Measurements from ENCODE around the gene RGL2. TPM values are rescaled to one million over a fixed set of nuclear protein-coding genes. Genes with fewer than 3 reads are reported as not detected.

RGL2 gene
- total and polyA plus RNA-seq, 2 donors (not counting 1 experiment from before 2014, with no cell fraction given): 98.5 to 133 TPM

DNA sequence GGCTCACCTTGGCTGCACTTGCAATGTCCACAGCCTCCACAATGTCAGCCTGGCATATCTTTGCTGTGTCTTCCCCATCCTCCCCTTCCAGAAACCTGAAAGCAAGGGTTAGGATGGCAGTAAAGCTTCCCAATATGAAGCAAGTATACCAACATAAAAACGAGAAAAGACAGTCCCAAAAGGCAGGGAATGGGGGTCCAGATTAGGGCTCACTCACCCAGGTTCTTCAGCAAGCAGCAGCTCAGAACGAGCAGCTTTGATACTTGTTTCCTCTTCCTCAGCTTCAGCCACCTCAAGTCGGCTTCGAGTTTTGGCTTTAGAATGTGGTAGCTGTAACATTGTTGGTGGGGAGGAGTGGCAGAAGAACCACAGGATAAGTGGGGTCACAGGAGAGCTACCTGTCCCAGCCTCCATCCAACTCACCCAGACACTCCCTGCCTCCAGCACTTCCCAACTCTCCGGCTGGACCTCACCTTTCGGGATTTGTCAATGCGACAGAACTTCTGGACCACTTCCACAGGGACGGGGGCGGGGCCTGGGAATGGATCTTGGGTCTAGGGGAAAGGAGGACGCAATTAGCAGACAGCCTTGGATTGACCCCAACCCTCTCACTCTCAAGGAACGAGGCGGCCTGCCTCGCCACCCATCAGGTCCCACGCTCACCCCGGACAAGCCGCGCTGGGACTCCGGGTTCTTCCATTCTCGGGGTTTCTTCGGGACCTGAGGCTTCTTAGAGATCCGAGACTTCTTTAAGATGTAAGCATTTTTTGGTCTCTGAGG is 10.4 kb downstream of the RGL2 start:
- CTCF ChIA-PET: interaction anchor here (0.8 to 2.6 kb wide), 12 partner anchors 9 to 102 kb away, joined by 3 to 17 read pairs (median 8); partner anchors contain the start of genes B3GALT4, RGL2, RPS18 and RXRB
- WGBS (ENCODE audit: insufficient coverage): 4% methylated on average over 8 of the region's 21 CpGs

More for the DNA sequence above, 10.4 kb downstream of the RGL2 start:
- Histone ChIP-seq H3K9me3 (ENCODE audit: control extremely low read depth in 1 of 3, control insufficient read depth in 2 of 3, insufficient read depth in 1 of 3, low read length in 2 of 3) (no peaks in the 10 kb centered on the region), H3K4me2 (replicated peaks; ENCODE audit: low read depth, low read length, poor library complexity, severe bottlenecking) (peak overlapping the region; percentile 77), H3K9ac (ENCODE audit: low read length) (peak overlapping the region; percentile 79), H4K20me1 (ENCODE audit: control insufficient read depth, insufficient read depth, low read length, poor library complexity, severe bottlenecking) (no peaks in the 10 kb centered on the region), H3K4me3 (ENCODE audit: control extremely low read depth in 1 of 5, extremely low read depth in 1 of 5, insufficient read depth in 1 of 5, low read depth in 2 of 5, low read length in 4 of 5) (peak overlapping the region; percentile 78 to 99 (median 86)), H3K27me3 (replicated peaks in 1 of 4; ENCODE audit: control extremely low read depth in 1 of 4, control insufficient read depth in 3 of 4, insufficient read depth in 4 of 4, low read length in 3 of 4) (no peaks in the 10 kb centered on the region), H3K4me1 (ENCODE audit: control insufficient read depth in 2 of 2, insufficient read depth in 2 of 2, low read length in 2 of 2) (peaks cover 19 to 25% of the 10 kb centered on the region in 2 donors), H3K36me3 (replicated peaks in 1 of 2; ENCODE audit: control extremely low read depth in 1 of 2, control insufficient read depth in 1 of 2, extremely low read depth in 1 of 2, insufficient read depth in 2 of 2, low read length in 1 of 2) (peaks cover 0 to 50% of the 10 kb centered on the region in 2 experiments), H2AFZ (ENCODE audit: insufficient read depth, low read depth, low read length, poor library complexity, severe bottlenecking) (peak overlapping the region; percentile 96), H3K79me2 (ENCODE audit: control insufficient read depth, insufficient read depth, low read length) (peaks cover 45% of the 10 kb centered on the region), H3K27ac (ENCODE audit: low read length in 2 of 2) (peak overlapping the region in 1 of 2 donors; percentile 68)
- Mint-ChIP-seq H3K27me3 (no peaks in the 10 kb centered on the region), H3K9me3 (ENCODE audit: insufficient read depth) (no peaks in the 10 kb centered on the region), H3K4me3 (peak overlapping the region; percentile 93), H3K27ac (peak overlapping the region; percentile 33), H3K4me1 (peaks cover 38% of the 10 kb centered on the region)
- POLR2A ChIA-PET: interaction anchor here (0.8 to 3.4 kb wide), 10 partner anchors 7 to 137 kb away, joined by 3 to 39 read pairs (median 8); partner anchors contain the start of genes B3GALT4, RGL2, RPS18 and TAPBP
- no peak for ATAC-seq (ENCODE audit: low read depth)
- TF ChIP-seq CTCF (IDR thresholded peaks at IDR 0.05): no peak
- no peak for TF ChIP-seq EZH2 (IDR thresholded peaks at IDR 0.05; ENCODE audit: borderline replicate concordance, insufficient read depth, low read depth, low read length, poor library complexity, severe bottlenecking)
- DNase-seq: no peak
- intact Hi-C loops (cut with micrococcal nuclease): loop anchor here (2.0 kb wide), 1 partner anchor 40 kb away; no protein-coding TSS in a partner anchor

Measured in B cell (primary cell).